GM12878 (cell line): Measurements from ENCODE around the gene CCR3. TPM values are rescaled to one million over a fixed set of nuclear protein-coding genes. Genes with fewer than 3 reads are reported as not detected.

Experiments
- ATAC-seq: fragments of 200-7000 bp; cut with Tn5 transposase; 3 replicates; pipeline ENCODE4 v1.9.1; 2020; ENCODE audit warnings: mild to moderate bottlenecking, moderate library complexity
- BruUV-seq: library from RNA; stranded (reverse); fragments of 400-500 nt; replicated peaks from 2 replicates; lab custom pipeline; 2021; lab: Mats Ljungman, UMichigan
- CTCF ChIA-PET: fragments of 300-600 bp; sonication (Branson Sonifier 250); formaldehyde crosslinking; extraction: SDS; loops from one replicate; lab custom pipeline; 2021; ENCODE audit warnings: inconsistent platforms; lab: Yijun Ruan, JAX
- POLR2A ChIA-PET: fragments of 350-600 bp; formaldehyde crosslinking; extraction: SDS; loops from one replicate; lab custom pipeline; 2021; ENCODE audit warnings: inconsistent platforms; lab: Charles Lee
- RAD21 ChIA-PET: fragments of 300-600 bp; sonication (Branson Sonifier 250); formaldehyde crosslinking; loops from one replicate; lab custom pipeline; 2023; ENCODE audit warnings: antibody characterized with exemption; ENCODE audit not compliant: unreplicated experiment; lab: Charles Lee
- SMC1A ChIA-PET: fragments of 300-600 bp; sonication (Branson Sonifier 250); formaldehyde crosslinking; loops from one replicate; lab custom pipeline; 2023; ENCODE audit not compliant: unreplicated experiment, uncharacterized antibody; lab: Charles Lee
- DNase-seq: peaks from one replicate; pipeline ENCODE4 v3.0.0-alpha.2; 2011; ENCODE audit warnings: low read depth, low spot score
- FAIRE-seq: peaks from 3 replicates; lab custom pipeline; 2011; peaks lifted over from hg19 to GRCh38; lab: Jason Lieb, UNC
- H2AFZ ChIP-seq: 2 replicates; pipeline ENCODE4 v1.6.0; 2011; ENCODE audit warnings: low read depth, low read length, control low read depth; ENCODE audit not compliant: control insufficient read depth
- H3K27ac ChIP-seq: 2 replicates; pipeline ENCODE4 v1.5.1; 2011; ENCODE audit warnings: control low read depth; ENCODE audit not compliant: control insufficient read depth, insufficient read depth
- H3K27me3 ChIP-seq, 2 experiments: replicated peaks in 1 of 2; 2 replicates each; pipeline versions ENCODE4 v1.6.0 to v1.6.1; 2011; ENCODE audit warnings: low read length in 1 of 2; ENCODE audit not compliant: control insufficient read depth in 2 of 2, insufficient read depth in 2 of 2
- H3K36me3 ChIP-seq, 2 experiments: 2 replicates each; pipeline ENCODE4 v1.5.1; 2011; ENCODE audit warnings: low read length in 1 of 2; ENCODE audit not compliant: control insufficient read depth in 2 of 2, insufficient read depth in 2 of 2
- H3K4me1 ChIP-seq: 2 replicates; pipeline ENCODE4 v1.6.1; 2011; ENCODE audit warnings: mild to moderate bottlenecking, low read length, moderate library complexity, mixed read lengths; ENCODE audit not compliant: control insufficient read depth, insufficient read depth
- H3K4me2 ChIP-seq: 2 replicates; pipeline ENCODE4 v1.6.0; 2011; ENCODE audit warnings: control low read depth; ENCODE audit not compliant: control insufficient read depth, insufficient read depth
- H3K4me3 ChIP-seq: fragments of 200-600 bp; sonication (generic); 2 replicates; pipeline ENCODE4 v1.5.1; 2016
- H3K79me2 ChIP-seq: 2 replicates; pipeline ENCODE4 v1.6.0; 2011; ENCODE audit warnings: low read length; ENCODE audit not compliant: control insufficient read depth, insufficient read depth
- H3K9ac ChIP-seq: 2 replicates; pipeline ENCODE4 v1.8.0; 2011; ENCODE audit warnings: low read length, control low read depth, mixed read lengths; ENCODE audit not compliant: control insufficient read depth, insufficient read depth
- H3K9me3 ChIP-seq: replicated peaks from 3 replicates; pipeline ENCODE4 v1.5.1; 2011; ENCODE audit warnings: mild to moderate bottlenecking, low read length; ENCODE audit not compliant: control insufficient read depth, insufficient read depth
- H4K20me1 ChIP-seq: 2 replicates; pipeline ENCODE4 v1.6.0; 2011; ENCODE audit not compliant: control insufficient read depth, insufficient read depth
- EGR1 ChIP-seq, 2 experiments: IDR thresholded peaks; 1 replicate in 1 of 2; 2 replicates in 1 of 2; pipeline ENCODE4 v1.6.1; 2011 to 2012; ENCODE audit warnings: low read depth in 2 of 2, low read length in 2 of 2, borderline replicate concordance in 1 of 2, mild to moderate bottlenecking in 1 of 2, moderate library complexity in 1 of 2
- ESRRA ChIP-seq: IDR thresholded peaks from 2 replicates; pipeline ENCODE4 v1.6.1; 2012; ENCODE audit warnings: mild to moderate bottlenecking, low read length, improper control_type of control experiment
- EZH2 ChIP-seq: IDR thresholded peaks from 2 replicates; pipeline ENCODE4 v1.6.1; 2012; ENCODE audit warnings: low read depth, mild to moderate bottlenecking, control low read depth, inconsistent platforms, low read length, borderline replicate concordance; ENCODE audit not compliant: control insufficient read depth
- MYB ChIP-seq: fragments of 150-350 bp; IDR thresholded peaks from 2 replicates; pipeline ENCODE4 v1.6.1; 2014; ENCODE audit warnings: mild to moderate bottlenecking, low read depth, low read length, borderline replicate concordance
- NFYB ChIP-seq: IDR thresholded peaks from 2 replicates; pipeline ENCODE4 v1.6.1; 2011; ENCODE audit warnings: low read depth, mild to moderate bottlenecking, low read length, improper control_type of control experiment, moderate library complexity; ENCODE audit not compliant: insufficient read depth
- NKRF ChIP-seq: fragments of 450-650 bp; conservative IDR thresholded peaks from 2 replicates; pipeline ENCODE4 v1.6.1; 2017; ENCODE audit warnings: mild to moderate bottlenecking, moderate library complexity
- NRF1 ChIP-seq: conservative IDR thresholded peaks from 2 replicates; pipeline ENCODE4 v1.6.1; 2011; ENCODE audit warnings: mild to moderate bottlenecking, low read depth, low read length, improper control_type of control experiment
- RAD21 ChIP-seq: IDR thresholded peaks from 2 replicates; pipeline ENCODE4 v1.6.1; 2011; ENCODE audit warnings: mild to moderate bottlenecking, low read depth, low read length, moderate library complexity; ENCODE audit not compliant: insufficient read depth
- RB1 ChIP-seq: fragments of 450-650 bp; formaldehyde crosslinking; IDR thresholded peaks from 2 replicates; pipeline ENCODE4 v1.6.1; 2017; ENCODE audit warnings: mild to moderate bottlenecking, borderline replicate concordance
- SREBF1 ChIP-seq: IDR thresholded peaks from 2 replicates; pipeline ENCODE4 v1.6.1; 2012; ENCODE audit warnings: mild to moderate bottlenecking, low read length
- TCF7 ChIP-seq: IDR thresholded peaks from 2 replicates; pipeline ENCODE4 v1.6.1; 2014; ENCODE audit warnings: antibody characterized with exemption, borderline replicate concordance
- WGBS: methylation state at CpG from one replicate; pipeline ENCODE4 v1.1.6; 2016; ENCODE audit warnings: low lambda C conversion rate; ENCODE audit not compliant: insufficient replicate concordance, insufficient coverage; ENCODE audit errors: missing lambda C conversion rate; 5-methylcytosine and 5-hydroxymethylcytosine counted together
- in situ Hi-C: fragments of 300-500 bp; cut with MboI; formaldehyde crosslinking; loops from 9 replicates; pipeline ENCODE4 v1.14.3; 2018; ENCODE audit warnings: mixed read lengths
- intact Hi-C: fragments of 100-400 bp; cut with micrococcal nuclease; formaldehyde crosslinking; loops from one replicate; pipeline ENCODE4 v1.14.2; 2022; ENCODE audit not compliant: unreplicated experiment
- polyA plus RNA-seq, 11 experiments: library from polyadenylated mRNA; depleted of rRNA in 4 of 11; unstranded in 6 of 11; stranded (reverse) in 5 of 11; fragments of >200 nt; fragmentation: Nextera tagmentation in 4 of 11; fragmentation: Illumina TruSeq in 1 of 11; extraction: Ambion mirVana in 4 of 11; extraction: Trizol in 1 of 11; gene quantifications; 1 replicate in 1 of 11; 2 replicates in 10 of 11; pipeline versions ENCODE4 v1.2.1 to v1.2.3, GENCODE V29; 2011 to 2016; ENCODE audit warnings: inconsistent platforms in 2 of 11, missing spikeins in 2 of 11, low read depth in 1 of 11
- total RNA-seq, 4 experiments: library from RNA; depleted of rRNA in 3 of 4; stranded (reverse); fragments of >200 nt in 3 of 4; fragmentation: Illumina TruSeq in 1 of 4; extraction: Trizol in 1 of 4; gene quantifications; 2 replicates each; pipeline versions ENCODE4 v1.2.1 to v1.2.3, GENCODE V29; 2013 to 2021

CCR3 gene
- total and polyA plus RNA-seq, 10 of the 15 experiments (the other 5 are each of a cell fraction or from before 2014, with no cell fraction given), result 0.13 to 0.78 (median 0.41) TPM; not detected in 1

- TF ChIP-seq EZH2 (no peak), SREBF1 (no peak), NRF1 (no peak), MYB (no peak), RB1 (no peak)
- TF ChIP-seq, all 136 proteins: peak for 0
These were observed 2.8 kb upstream of the CCR3 start (continued) for GRCh38 chr3:46239301-46239938.

GRCh38 chr3:46239952-46240351 is 2.3 kb upstream of the CCR3 start:
- no peak for ATAC-seq
- H3K4me2 ChIP-seq, result no peak overlapping the region
- CTCF ChIA-PET, result interaction anchor here (1.2 to 3.7 kb wide), 4 partner anchors 22 to 131 kb away, joined by 3 to 24 read pairs (median 8); partner anchors contain the start of gene CCR5
- no peak overlapping the region for H3K4me3 ChIP-seq
- BruUV-seq, result no TSS peak
- H3K36me3 ChIP-seq, result no peaks in the 10 kb centered on the region
- no peaks in the 10 kb centered on the region for H3K9me3 ChIP-seq
- H3K9ac ChIP-seq, result no peak overlapping the region
- TF ChIP-seq TCF7 (no peak), NKRF (no peak), RAD21 (no peak), NFYB (no peak), EGR1 (IDR thresholded peaks at IDR 0.05; ENCODE audit: borderline replicate concordance in 1 of 2, low read depth in 2 of 2, low read length in 2 of 2) (no peak), ESRRA (no peak)
- no peaks in the 10 kb centered on the region for H3K79me2 ChIP-seq
- SMC1A ChIA-PET, result interaction anchor here (1.3 kb wide), 2 partner anchors 25 to 47 kb away, joined by 3 read pairs; no protein-coding TSS in a partner anchor
- 5% methylated on average over 2 of the region's 2 CpGs for WGBS
- peaks cover 3% of the 10 kb centered on the region for H3K4me1 ChIP-seq
- POLR2A ChIA-PET, result no interaction called here
- in situ Hi-C loops (no loop called here), intact Hi-C loops (no loop called here)
- H2AFZ ChIP-seq, result no peak overlapping the region
- FAIRE-seq, result no peak
- H3K27me3 ChIP-seq, result peaks cover 0 to 9% of the 10 kb centered on the region in 2 experiments; a peak in 2 of 4 replicates
- H3K27ac ChIP-seq, result no peak overlapping the region
- H4K20me1 ChIP-seq, result no peaks in the 10 kb centered on the region
- DNase-seq, result no peak
- RAD21 ChIA-PET, result interaction anchor here (1.9 to 2.1 kb wide), 2 partner anchors 24 to 129 kb away, joined by 6 to 12 read pairs; partner anchors contain the start of gene CCR5
